MV-4-11 (cell line): ENCODE results near the gene GRK3.
"Not testable (repeated sequence)": the region's sequence is repeated elsewhere in the genome, so short reads cannot be mapped to it uniquely, and the experiment has no call there.

ENCODE experiments used
- DNase-seq: peaks from one replicate; lab custom pipeline; 2025; lab: John Stamatoyannopoulos, UW

GRK3 gene

DNA sequence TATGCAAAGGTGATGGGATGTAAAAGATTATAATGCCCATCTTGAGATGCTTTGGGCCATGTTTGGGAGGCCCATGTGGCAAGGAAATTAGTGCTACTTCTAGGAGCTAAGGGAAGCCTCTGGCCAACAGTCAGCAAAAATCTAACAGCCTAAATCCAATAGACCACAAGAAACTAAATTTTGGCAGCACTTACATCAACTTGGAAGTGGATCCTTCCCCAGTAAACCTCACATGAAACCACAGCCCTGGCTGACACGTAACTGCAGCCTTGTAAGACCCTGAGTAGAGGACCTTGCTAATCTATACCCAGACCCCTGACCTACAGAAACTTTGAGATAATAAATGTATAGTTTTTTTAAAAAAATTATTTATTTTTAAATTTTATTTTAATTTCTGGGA lies 13.1 kb upstream of the GRK3 start:
- peak; percentile 70 for DNase-seq

DNA sequence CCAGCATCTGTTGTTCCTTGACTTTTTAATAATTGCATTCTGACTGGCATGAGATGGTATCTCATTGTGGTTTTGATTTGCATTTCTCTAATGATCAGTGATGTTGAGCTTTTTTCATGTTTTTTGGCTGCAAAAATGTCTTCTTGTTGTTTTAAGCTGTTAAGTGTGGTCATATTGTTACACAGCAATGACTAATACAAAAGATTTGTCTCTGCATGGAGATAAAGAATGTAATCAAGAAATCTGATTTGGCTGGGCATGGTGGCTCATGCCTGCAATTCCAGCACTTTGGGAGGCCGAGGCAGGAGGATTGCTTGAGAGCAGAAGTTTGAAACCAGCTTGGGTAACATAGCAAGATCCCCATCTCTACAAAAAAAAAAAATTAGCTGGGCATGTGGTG lies 12.1 kb upstream of the GRK3 start:
- DNase-seq, result not testable (repeated sequence)

DNA sequence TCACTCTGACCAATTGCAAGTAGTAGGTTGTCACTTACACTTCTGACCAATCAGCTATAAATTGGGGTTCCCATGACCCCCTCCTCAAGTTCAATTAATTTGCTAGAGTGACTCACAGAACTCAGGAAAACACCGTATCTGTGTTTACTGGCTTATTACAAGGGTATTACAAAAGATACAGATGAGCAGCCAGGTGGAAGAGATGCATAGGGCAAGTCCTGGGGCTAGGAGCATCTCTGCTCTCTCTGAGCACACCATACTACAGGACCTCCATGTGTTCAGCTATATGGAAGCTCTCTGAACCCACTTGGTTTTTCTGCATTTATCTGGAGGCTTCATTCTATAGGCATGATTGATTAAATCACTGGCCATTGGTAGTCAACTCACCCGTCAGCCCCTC lies 11.3 kb upstream of the GRK3 start:
- no peak for DNase-seq

GRCh38 chr22:25554238-25554671 lies 10.2 kb upstream of the GRK3 start:
- DNase-seq, result no peak

DNA sequence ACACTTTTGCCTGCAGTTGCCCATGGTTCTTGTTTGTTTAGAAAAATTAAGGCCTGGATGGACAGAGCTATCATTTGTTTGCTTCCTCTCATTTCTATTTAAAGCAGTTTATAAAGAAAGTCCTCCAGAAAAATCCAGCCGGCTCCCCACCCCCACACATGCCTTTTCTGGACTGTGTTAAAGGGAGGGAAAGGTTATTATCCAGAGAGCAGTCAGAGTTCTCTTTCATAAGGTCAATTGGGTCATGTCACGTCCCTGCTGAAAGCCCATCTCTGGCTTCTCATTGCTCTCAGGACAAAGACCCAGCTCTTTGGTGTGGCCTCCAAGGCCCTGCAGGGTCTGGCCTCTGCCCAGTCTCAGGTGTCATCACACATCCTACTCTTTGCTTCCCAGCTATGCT lies 9.8 kb upstream of the GRK3 start:
- DNase-seq, result no peak

GRCh38 chr22:25555586-25555985 lies 8.9 kb upstream of the GRK3 start:
- no peak for DNase-seq

DNA sequence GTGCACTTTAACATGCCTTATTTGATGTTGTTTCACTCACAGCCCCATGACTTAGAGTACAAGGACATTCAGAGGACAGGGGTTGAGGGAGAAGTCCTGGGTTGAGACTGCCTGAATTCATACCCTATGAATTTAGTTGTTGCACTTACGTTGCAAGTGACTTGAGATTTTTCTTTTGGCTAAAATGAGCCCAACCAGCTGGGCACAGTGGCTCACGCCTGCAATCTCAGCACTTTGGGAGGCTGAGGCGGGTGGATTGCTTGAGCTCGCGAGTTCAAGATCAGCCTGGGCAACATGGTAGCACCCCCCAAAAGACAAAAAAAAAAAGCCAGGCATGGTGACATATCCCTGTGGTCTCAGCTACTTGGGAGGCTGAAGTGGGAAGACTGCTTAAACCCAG lies 7.3 kb upstream of the GRK3 start:
- DNase-seq, result no peak

GRCh38 chr22:25558341-25558740 lies 6.1 kb upstream of the GRK3 start:
- no peak for DNase-seq

DNA sequence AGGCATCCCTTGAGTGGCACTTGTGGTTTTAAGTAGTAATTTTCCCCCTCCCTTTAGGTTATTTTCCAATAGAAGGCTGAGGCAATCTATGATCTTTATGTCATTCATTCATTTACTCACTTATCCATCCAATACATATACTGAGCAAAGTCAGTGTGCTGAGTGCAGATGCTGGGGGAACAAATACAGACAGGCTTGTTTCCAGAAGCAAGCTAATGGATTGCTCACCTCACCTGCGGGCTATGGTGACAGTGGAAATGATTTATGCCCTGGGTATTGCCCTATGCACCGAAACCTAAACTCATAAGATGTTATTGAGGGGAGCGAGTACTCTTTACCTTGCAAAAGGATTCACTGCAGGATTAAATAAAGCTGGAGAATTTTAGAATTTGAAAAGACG lies 4.6 kb upstream of the GRK3 start:
- not testable (repeated sequence) for DNase-seq

- DNase-seq, result not testable (repeated sequence)
Measured at GRCh38 chr22:25561182-25561581, 3.3 kb upstream of the GRK3 start.

DNA sequence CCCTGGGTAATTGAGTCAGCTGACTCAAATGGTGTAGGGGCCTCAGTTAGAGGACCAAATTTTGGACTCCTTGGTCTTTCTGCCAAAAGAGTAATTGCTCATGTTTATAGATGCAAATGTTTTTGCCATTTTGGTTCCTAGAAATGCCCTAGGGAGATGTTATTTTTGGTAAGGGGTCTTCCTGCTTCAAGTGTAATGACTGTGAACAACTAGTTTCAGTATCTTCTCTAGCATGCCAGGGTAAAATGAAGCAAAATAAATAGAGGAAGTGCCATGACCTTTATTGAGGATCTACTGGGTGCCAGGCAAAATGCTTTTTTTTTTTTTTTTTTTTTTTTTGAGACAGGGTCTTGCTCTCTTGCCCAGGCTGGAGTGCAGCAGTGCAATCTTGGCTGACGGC lies 2.5 kb upstream of the GRK3 start:
- peak; percentile 44 for DNase-seq

DNA sequence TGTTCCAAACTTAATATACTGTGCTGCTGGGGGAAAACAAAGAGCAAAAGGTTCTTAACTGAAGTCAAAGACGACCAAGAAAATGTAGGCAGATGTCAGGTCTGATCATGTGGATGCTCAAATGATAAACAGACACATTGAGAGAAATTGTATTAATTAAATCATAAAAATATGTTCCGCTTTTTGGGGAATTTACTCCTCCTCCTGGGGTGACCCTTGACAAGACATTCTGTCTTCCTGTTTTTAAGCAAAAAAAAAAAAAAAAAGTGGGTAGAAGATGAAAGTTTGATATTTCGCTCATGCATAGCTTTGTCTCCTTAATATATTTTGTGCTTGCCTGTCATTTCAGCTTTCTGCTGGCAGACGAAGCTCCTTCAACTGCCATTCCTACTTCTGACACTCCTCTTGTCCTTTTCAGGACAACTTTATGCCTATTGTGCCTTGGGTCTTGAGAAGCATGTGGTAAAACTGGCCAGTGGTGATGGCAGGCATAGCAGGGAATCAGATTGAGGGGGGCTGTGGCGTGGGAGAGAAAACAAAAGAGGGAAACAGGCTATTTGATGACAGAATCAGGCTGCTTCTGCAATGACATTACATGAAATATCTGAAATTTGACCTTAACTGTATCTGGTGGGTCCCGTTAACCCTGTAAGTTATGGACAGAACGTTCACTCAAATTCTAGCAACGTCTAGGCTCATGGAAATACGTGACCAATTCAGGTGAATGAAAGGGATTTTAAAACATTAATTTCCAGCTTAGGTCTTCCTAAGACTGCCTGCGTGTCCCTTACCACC lies 1.3 kb upstream of the GRK3 start:
- not testable (repeated sequence) for DNase-seq

DNA sequence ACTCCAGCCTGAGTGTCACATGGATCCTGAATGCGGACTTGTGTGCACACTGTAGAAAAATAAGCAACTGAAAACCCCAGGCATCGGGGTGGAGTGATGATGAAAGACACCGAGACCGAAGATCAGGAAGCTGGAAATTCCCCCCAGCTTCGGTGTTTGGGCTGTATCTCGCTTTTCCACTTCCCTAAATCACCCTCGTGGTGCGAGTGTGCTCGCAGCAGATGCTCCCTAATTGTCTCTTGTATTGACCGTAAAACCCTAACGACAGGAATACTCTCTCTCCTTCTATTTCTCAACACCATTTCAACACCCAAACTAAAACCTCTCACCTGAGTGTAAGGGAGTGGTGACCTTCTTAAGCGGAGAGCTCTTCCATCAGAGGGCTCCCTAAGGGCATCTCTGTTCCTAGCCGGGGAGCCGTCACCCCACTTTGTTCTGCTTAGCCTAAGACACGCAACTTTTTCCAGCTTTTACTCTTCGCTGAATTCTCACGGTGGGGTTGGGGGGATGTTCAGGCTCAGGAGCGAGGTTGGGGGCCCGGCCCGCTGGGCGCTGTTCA lies 635 bp upstream of the GRK3 start:
- peak; percentile 93 for DNase-seq

- no peak for DNase-seq
Measured at GRCh38 chr22:25564979-25565677, 653 bp downstream of the GRK3 start.

- no peak for DNase-seq
Measured at GRCh38 chr22:25566186-25566897, 1.9 kb downstream of the GRK3 start.

DNA sequence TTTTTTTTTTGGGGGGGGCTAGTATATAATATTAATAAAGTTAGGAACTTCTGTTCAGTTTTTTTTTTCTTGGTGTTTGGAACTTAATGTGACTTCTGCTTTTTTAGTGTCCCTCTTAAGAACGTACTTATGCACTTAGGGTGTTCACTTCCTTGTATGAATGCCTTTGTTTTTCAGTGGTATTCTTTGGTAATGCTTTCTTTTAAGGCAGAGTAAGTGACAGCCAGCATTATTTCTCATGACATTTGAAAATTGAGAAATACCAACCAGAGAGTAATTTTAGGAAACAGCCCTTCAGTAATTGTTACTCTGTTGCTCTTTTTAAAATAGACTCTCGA lies 2.4 kb downstream of the GRK3 start:
- DNase-seq, result peak; percentile 96

- DNase-seq, result no peak
Measured at GRCh38 chr22:25567251-25567675, 2.8 kb downstream of the GRK3 start.

GRCh38 chr22:25568066-25568465 lies 3.6 kb downstream of the GRK3 start:
- DNase-seq, result not testable (repeated sequence)

- no peak for DNase-seq
Measured at GRCh38 chr22:25569361-25569760, 4.9 kb downstream of the GRK3 start.

- DNase-seq, result peak; percentile 43
Measured at GRCh38 chr22:25569983-25570382, 5.5 kb downstream of the GRK3 start.

- no peak for DNase-seq
Measured at GRCh38 chr22:25570486-25570885, 6.0 kb downstream of the GRK3 start.

GRCh38 chr22:25571969-25572707 lies 7.7 kb downstream of the GRK3 start:
- DNase-seq, result not testable (repeated sequence)
